ENCODE data around the gene ABHD1.

Gene ABHD1

GRCh38 chr2:27135478-27135955 lies 11.9 kb downstream of the ABHD1 start:
- DNase-seq (ENCODE audit: low read depth in 2 of 2) = no peak

- no peak for DNase-seq (ENCODE audit: low read depth in 2 of 2)
Observed at GRCh38 chr2:27136751-27137150, 13.1 kb downstream of the ABHD1 start.

- DNase-seq (ENCODE audit: low read depth in 2 of 2) = no peak
Observed at GRCh38 chr2:27137322-27137935, 13.8 kb downstream of the ABHD1 start.

- no peak for DNase-seq (ENCODE audit: low read depth in 2 of 2)
Observed at GRCh38 chr2:27138111-27138510, 14.5 kb downstream of the ABHD1 start.

GRCh38 chr2:27139310-27139709 lies 15.7 kb downstream of the ABHD1 start, which contains the start of gene PRR30:
PRR30 (minus strand) TSS chr2:27139410; CDS start chr2:27138329, 1,081 bp downstream.
- no peak for DNase-seq (ENCODE audit: low read depth in 2 of 2)

- no peak for DNase-seq (ENCODE audit: low read depth in 2 of 2)
Observed at GRCh38 chr2:27143285-27143684, 19.7 kb downstream of the ABHD1 start.

GRCh38 chr2:27145682-27146081 lies 22.1 kb downstream of the ABHD1 start:
- no peak for DNase-seq (ENCODE audit: low read depth in 2 of 2)

- DNase-seq (ENCODE audit: low read depth in 2 of 2) = no peak
Observed at GRCh38 chr2:27147935-27148334, 24.3 kb downstream of the ABHD1 start.

GRCh38 chr2:27148801-27149439 lies 25.3 kb downstream of the ABHD1 start, which contains the start of gene TCF23:
TCF23 (plus strand) TSS chr2:27149004; CDS start chr2:27149134, 130 bp downstream.
- DNase-seq (ENCODE audit: low read depth in 2 of 2) = no peak

- no peak for DNase-seq (ENCODE audit: low read depth in 2 of 2)
Observed at GRCh38 chr2:27149570-27150405, 26.2 kb downstream of the ABHD1 start.

- no peak for DNase-seq (ENCODE audit: low read depth in 2 of 2)
Observed at GRCh38 chr2:27150639-27151230, 27.1 kb downstream of the ABHD1 start.

GRCh38 chr2:27152102-27152795 lies 28.6 kb downstream of the ABHD1 start:
- DNase-seq (ENCODE audit: low read depth in 2 of 2) = no peak

GRCh38 chr2:27152796-27153464 lies 29.3 kb downstream of the ABHD1 start:
- no peak for DNase-seq (ENCODE audit: low read depth in 2 of 2)

- no peak for DNase-seq (ENCODE audit: low read depth in 2 of 2)
Observed at GRCh38 chr2:27154488-27154887, 30.9 kb downstream of the ABHD1 start.

- no peak for DNase-seq (ENCODE audit: low read depth in 2 of 2)
Observed at GRCh38 chr2:27155069-27155520, 31.5 kb downstream of the ABHD1 start.

GRCh38 chr2:27158468-27158867 lies 34.9 kb downstream of the ABHD1 start:
- DNase-seq (ENCODE audit: low read depth in 2 of 2) = no peak

GRCh38 chr2:27159271-27159670 lies 35.7 kb downstream of the ABHD1 start:
- DNase-seq (ENCODE audit: low read depth in 2 of 2) = no peak

GRCh38 chr2:27160191-27160590 lies 36.6 kb downstream of the ABHD1 start:
- DNase-seq (ENCODE audit: low read depth in 2 of 2) = no peak

GRCh38 chr2:27162151-27163121 lies 38.8 kb downstream of the ABHD1 start:
- no peak for DNase-seq (ENCODE audit: low read depth in 2 of 2)

Data from stimulated activated CD4-positive, alpha-beta T cell treated with anti-CD3 and anti-CD28 coated beads, Interleukin-1b, Interleukin-23, amount 100 ng/mL, for 1 hour (primary cell).